Breast epithelium (tissue), 3 donors: ENCODE measurements around the gene VPS52.

Source experiments
- CTCF ChIP-seq, 3 donors: fragments of 450-650 bp; IDR thresholded peaks; one replicate each; pipeline ENCODE4 v1.5.1; 2016 to 2017; ENCODE audit warnings: antibody characterized with exemption in 3 of 3, mild to moderate bottlenecking in 3 of 3, moderate library complexity in 3 of 3
- POLR2A ChIP-seq: fragments of 450-650 bp; IDR thresholded peaks from one replicate; pipeline ENCODE4 v1.6.1; 2016; ENCODE audit warnings: antibody characterized with exemption, mild to moderate bottlenecking, moderate library complexity

DNA sequence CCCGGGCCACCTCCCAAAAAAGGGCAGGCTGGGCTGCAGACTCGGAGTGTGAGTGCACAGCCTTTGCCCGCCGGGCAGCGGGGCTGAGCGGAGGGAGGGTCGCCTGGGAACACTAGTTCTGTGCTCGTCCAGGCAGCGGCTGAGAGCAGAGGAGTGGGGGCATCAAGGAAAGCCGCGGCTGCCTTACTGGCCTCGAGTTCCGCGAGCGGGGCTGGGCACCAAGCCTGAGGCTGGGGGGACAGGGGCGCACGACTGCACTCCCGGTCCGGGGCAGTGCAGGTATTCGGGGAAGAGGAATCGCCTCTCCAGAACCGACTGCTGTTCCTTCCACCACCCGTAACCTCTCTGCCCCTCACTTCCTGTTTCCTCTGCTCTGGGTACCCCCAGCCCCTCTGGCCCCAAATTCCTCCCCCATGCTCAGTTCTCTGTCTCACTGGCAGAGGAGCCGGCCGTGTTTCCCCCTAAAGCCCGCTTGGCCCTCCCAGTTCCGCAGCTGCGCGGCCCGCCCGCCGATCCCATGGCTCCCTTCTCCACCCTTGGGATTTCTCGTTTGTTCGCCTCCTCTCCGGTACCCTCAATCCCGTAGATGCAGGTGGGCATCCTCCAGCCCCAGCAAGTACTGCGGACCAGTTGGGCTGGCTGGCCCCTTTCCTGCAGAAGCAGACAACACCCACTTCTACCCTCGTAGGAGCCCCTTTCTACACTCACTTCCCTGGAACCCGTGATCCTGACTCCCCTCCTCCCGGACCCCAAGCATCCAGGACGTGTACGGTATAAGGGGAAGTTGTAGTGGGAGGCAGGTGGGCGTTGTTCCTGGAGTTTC is 58.3 kb downstream of the VPS52 start:
- TF ChIP-seq CTCF (IDR thresholded peaks at IDR 0.05) (no peak), POLR2A (no peak)
